GM19023 (cell line): ENCODE measurements around the gene SLC22A5.
A peak's percentile ranks its signal among the peaks of the same experiment; 100 is the strongest.

Experiments used
- ATAC-seq: cut with Tn5 transposase; IDR thresholded peaks from one replicate; pipeline ENCODE4 v1.9.1; 2021; ENCODE audit warnings: mild to moderate bottlenecking, moderate library complexity; ENCODE audit not compliant: unreplicated experiment

The SLC22A5 gene

DNA sequence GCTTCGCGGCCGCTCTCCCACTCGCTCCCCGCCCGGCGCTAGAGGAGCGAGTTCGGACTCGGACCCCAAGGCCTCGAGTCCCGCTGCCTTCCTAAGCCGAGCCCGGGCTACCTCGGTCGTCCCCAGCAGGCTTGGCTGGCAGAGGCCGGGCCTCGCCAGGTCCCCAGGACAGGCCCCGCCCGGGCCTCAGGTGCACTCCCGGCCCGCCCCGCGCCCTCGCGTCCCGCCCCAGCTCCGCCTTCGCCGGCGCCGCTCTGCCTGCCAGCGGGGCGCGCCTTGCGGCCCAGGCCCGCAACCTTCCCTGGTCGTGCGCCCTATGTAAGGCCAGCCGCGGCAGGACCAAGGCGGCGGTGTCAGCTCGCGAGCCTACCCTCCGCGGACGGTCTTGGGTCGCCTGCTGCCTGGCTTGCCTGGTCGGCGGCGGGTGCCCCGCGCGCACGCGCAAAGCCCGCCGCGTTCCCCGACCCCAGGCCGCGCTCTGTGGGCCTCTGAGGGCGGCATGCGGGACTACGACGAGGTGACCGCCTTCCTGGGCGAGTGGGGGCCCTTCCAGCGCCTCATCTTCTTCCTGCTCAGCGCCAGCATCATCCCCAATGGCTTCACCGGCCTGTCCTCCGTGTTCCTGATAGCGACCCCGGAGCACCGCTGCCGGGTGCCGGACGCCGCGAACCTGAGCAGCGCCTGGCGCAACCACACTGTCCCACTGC, at the start of gene SLC22A5:
Gene SLC22A5, plus strand, starts transcription at position 237 of the 707 bp plus-strand sequence. Its CDS starts 263 bp downstream, at position 500.
- ATAC-seq: peak; percentile 90

DNA sequence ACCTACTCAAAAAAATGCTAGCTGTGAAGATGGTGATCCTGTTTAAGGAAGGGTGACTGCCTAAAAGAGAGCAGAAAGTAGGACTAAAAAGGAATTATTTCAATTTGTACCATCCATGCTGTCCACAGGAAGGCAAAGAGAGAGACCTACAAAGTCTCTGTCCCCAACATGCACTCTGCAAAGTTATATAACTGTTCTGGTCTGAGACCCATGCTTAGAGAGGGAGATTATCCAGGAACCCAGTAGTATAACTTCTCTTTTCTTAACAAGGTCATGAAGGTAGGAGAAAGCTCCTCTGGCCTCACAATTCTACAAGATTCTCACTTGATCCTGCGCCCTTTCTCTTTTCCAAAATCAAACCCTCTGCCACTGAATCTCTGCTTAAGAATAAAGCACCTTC, 49.5 kb upstream of the SLC22A5 start:
- ATAC-seq: no peak

DNA sequence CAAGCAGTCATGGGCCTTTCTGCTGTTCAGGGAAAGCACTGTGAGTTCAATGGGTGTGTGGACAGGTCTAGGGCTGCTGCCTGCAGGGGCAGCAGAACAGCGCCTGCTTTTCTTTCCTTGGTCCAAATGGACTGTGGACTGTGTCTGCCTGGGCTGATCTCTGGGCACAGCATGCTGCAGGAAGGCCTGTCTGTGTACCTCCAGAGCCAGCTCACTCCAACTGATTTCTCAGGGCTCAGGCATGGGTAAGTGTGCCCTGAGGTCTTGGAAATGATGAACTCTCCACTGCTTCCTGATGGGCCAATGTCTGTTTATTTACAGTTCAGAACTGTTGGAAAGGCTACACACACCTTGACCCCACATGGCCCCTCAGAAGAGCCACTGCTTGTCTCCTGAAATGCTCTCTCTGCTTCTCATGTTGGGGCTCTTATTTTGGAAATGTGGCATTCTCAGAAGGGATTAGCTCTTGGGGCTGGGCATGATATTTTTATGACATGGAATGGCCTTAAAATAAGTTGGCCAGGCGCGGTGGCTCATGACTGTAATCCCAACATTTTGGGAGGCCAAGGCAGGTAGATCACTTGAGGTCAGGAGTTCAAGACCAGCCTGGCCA, 48.3 kb upstream of the SLC22A5 start:
- ATAC-seq: no peak

DNA sequence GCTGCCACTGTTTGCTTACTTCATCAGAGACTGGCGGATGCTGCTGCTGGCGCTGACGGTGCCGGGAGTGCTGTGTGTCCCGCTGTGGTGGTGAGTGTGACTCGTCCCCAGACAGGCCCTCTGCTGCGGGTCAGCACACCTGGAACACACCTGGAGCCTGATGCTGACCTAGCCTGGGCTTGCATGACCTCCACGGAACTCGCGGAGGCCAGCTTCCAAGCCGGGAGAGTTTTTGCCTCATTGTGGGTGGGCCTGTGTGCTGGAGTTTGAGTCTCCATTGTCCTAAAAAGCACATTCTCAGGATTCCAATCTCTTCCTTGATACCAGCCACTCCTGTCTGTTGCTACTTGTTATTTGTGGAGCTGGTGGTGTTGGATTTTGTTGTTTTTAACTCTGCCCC, 47.2 kb upstream of the SLC22A5 start:
- no peak for ATAC-seq

DNA sequence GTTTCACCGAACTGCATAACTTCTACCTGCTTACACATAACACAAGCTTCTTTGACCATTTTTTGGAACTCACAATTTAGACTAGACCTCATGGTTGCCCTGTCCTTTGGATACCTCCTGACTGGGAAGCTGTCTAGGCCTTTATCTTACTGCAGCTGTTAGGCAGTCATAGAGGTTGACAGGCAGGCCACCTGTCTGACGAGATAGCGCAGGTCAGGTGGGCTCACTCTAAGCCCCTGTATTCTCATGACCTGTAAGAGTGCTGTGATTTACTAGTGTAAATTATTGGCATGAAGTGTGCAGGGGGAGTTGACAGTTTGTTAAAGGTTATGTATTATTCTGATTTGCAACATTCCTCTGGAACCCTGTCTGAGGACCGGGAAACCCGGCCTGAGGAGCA, 46.3 kb upstream of the SLC22A5 start:
- ATAC-seq: no peak

DNA sequence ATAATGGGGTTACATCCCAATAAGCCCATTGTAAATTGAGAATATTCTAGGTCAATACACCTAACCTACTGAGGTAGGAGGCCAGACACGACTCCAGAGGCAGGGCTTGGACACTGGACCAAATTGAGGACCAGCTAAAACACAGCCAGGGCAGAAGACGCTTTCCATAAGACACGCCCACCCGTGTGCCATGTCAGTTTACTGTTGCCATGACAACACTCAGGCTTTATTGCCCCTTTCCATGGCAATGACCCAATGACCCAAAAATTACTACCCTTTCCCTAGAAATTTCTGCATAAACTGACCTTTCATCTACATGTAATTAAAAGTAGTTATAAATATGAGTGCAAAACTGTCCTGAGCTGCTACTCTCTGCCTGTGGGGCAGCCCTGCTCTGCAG, 43.8 kb upstream of the SLC22A5 start:
- no peak for ATAC-seq

DNA sequence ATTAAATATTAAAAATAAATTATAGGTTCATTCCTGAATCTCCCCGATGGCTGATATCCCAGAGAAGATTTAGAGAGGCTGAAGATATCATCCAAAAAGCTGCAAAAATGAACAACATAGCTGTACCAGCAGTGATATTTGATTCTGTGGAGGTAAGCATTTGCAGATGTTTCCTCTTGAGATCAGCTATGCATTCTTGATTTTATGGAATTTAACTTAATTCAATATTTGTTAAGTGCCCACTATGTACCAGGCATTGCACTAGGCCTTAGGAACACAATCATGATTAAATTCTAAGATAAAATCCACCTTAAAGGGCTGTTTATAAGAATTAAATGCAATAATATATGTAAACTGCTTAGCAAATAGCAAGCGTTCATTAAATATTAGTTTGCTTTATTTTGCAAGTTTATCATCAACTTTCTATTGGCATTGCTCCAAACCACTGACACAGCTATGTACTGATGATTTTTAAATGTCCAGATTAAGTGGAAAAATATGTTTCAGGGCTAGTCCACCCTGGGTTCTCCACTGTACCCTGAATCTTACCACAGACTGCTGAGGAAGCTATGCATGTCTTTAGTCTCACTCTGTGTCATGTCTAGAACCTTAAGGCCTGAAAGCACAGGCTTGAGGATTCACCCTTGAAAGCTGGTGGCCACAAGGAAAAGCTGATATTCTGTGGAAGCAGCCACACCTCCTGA, 42.1 kb upstream of the SLC22A5 start:
- no peak for ATAC-seq

DNA sequence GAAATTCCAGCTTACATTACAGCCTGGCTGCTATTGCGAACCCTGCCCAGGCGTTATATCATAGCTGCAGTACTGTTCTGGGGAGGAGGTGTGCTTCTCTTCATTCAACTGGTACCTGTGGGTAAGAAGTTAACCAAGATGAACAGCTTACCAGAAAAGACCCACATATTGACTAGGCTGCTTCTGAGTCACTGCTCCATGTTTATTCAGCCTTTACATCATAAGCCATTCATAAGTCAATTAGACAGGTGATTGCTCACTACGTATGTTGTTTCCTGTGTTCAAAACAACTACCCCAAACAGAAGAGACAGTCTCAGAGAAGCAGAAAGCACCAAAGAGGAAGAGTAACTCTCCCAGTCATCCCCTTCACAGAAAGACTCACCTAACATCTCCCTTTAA, 34.7 kb upstream of the SLC22A5 start:
- no peak for ATAC-seq

DNA sequence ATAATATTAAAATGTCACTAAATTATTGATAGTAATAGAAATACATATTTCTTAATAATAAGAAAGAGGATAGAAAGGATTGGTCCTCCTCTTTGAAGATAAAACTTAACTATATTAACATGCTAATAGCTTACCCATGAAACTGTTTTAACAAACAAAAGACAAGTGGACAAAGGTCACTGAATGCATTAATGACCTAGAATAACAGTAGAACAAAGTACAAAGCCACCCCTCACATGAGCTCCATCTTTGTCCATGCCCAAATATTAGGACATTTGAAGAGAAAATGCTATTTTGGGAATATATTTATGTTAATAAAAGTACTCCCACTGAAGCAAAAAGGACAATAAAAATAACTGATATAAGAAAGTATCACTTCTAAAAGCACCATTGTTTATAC, 34.1 kb upstream of the SLC22A5 start:
- no peak for ATAC-seq

DNA sequence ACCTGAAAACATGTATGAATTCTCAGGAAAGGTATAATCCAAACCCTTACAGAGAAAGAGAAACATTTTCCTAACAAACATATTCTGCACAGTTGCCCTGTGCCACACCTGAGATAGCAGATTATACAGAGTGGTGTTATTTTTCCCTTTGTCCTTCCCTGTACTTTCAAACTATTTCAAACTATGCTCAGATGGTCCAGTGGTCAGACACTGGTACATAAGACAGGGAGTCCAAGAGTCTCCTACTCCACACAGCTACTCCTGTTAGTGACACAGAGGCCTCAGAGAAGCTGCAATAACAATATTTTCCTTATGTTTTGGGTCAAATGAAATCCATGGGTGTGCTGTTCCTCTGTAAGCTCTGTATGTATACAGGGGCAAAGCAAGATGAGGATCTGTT, 30.0 kb upstream of the SLC22A5 start:
- no peak for ATAC-seq

DNA sequence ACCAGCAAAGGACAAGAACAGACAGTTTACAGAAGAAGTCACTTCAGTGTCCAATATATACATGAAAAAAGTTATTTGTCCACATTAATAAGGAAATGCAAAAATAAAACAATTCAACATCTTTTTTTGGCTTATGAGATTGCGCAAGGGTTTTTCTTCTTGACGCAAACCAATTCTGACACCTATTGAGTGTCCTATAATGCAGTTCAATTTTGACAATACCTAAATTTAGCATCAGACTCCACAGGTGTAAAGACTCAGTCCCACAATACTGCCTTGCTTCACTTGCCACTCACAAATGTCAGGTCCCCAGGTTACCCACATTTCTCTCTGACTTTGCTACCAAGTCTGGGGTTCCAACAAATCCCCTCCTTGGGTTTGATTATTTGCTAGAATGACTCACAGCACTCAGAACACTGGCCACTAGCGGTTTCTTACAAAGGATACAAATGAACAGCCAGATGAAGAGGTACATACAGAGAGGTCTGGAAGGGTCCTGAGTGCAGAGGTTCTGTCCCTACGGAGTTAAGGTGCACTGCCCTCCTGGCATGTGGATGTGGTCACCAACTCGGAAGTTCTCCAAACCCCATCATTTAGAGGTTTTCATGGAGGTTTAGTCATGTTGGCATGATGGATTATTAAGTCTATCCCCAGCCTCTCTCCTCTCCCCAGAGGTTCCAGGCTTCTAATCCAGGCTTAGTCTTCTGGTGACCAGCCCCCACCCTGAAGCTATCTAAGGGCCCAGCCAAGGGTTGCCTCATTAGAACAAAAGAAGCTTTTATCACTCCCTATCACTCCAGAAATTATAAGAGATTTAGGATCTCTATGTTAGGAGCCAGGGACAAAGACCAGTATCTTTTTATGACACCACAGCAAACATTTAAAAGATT, 27.0 kb upstream of the SLC22A5 start:
- no peak for ATAC-seq

DNA sequence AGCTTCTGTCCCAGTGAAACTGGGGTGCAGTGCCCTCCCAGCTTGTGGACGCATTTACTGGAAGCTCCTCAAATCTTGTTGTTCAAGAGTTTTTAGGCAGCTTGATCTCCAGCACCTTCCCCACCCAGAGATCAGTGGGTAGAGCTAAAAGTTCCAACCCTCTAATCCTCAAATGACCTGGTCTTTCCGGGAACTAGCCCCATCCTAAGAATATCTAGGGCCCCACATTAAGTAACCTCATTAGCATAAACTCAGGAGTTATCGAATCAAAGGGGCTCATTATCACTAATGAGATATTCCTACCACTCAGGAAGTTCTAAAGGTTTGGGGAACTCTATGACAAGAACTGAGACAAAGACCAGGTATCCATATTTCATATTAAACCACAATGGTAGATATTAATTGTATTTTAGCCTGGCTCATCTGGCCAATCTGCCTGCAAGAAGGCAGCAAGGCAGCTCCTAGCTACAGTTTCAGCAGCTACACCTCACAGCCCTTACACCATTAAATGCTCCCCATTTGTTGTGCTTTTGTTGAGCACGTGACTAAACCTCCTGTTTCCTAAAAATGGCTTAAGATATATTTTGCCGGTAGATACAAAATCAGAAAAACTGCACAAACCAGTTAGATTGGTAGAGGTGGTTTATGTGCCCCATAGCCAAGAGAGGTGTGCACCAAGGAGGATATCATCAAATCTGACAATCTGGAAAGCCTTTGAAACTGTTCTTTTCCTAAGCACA, 24.6 kb upstream of the SLC22A5 start:
- no peak for ATAC-seq

DNA sequence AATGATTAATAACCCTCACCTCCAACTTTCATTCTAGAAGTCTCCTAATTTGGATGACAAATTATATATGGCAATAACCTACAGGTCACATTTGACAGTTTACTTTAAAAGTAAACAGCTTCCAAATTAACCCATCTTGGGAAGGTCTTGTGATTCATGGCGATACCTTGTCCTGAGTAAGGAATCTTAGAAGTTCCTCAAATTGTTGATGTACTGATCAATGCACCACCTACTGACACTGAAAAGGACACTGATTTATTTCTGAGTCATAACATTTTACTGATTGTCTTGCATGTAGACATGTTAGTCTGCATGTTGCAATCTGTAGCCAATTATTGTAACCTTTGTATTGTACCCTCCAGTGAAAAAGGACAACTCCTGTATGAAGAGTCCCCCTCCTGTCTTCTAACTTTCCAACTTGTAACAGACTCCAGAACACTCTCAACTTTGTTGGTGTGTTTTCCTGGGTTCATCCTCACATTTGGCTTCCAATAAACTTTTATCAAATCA, 16.0 kb upstream of the SLC22A5 start:
- no peak for ATAC-seq

DNA sequence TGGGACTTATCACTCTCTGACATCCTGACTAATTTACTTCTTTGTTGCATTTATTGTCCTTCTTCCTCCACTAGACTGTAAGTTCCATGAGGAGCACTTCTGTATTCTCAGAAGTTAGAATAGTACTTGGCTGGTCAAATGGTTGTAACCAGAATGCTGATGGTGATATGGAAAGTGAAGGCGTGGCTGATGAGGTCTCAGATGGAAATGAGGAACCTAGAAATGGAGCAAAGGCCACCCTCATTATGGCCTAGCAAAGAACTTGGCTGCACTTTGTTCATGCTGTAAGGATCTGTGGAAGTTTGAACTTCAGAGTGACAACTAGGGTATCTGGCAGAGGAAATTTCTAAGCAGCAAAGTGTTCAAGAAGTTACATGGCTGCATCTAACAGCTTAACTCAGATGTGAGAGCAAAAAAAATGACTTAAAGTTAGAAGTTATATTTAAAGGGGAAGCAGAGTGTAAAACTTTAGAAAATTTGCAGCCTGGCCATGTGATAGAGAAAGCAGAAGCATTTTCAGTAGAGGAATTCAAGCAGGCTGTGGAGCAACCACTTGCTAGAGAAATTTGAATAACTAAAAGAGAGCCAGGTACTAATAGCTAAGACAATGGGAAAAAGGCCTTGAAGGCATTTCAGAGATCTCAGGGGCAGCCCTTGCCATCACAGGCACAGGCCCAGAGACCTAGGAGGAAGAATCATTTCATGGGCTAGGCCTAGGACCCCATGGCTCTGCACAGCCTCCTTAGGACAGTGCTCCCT, 14.9 kb upstream of the SLC22A5 start:
- ATAC-seq: no peak

DNA sequence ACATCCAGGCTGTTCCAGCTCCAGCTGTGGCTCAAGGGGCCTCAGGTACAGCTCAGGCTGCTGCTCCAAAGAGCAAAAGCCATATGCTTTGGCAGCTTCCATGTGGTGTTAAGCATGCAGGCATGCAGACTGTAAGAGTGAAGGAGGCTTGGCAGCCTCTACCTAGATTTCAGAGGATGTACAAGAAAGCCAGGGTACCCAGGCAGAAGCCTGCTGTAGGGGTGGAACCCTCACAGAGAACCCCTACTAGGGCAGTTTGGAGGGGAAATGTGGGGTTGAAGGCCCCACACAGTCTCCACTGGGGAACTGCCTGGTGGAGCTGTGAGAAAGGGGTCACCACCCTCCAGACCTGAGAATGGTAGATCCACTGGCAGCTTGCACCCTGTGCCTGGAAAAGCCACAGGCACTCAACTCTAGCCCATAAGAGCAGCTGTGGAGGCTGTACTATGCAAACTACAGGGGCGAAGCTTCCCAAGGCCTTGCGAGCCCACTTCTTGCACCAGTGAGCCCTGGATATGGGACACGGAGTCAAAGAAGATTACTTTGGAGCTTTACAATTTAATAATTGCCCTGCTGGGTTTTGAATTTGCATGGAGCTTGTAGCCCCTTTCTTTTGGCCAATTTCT, 14.3 kb upstream of the SLC22A5 start:
- ATAC-seq: no peak

DNA sequence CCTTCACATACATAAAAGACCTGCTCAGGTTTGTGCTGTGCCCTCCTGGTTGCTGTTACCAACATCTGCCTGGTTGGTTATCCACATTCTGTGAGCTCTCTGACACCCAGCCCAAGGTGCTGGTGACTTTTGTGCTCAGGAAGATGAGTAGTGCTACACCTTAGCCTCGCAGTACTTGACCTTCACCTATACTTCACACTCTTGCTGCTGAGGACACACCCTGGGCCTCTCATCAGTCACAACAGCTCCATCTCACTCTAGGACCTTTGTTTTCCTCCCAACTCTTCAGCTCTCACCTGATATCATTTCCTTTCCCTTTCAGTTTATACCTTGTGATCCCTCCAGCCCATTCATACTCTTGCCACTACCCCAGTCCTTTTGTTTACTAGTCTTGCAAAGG, 10.7 kb upstream of the SLC22A5 start:
- no peak for ATAC-seq

DNA sequence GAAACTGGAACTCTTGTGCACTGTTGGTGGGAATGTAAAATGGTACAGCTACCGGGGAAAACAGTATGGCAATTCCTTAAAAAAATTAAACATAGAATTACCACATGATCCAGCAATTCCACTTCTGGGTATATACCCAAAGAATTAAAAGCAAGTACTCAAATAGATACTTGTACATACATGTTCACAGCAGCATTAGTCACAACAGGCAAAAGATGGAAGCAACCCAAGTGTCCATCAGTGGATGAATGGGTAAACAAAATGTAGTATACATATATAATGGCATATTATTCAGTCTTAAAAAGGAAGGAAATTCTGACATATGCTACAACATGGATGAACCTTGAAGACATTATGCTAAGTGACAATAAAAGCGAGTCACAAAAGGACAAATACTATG, 7.4 kb upstream of the SLC22A5 start:
- no peak for ATAC-seq

DNA sequence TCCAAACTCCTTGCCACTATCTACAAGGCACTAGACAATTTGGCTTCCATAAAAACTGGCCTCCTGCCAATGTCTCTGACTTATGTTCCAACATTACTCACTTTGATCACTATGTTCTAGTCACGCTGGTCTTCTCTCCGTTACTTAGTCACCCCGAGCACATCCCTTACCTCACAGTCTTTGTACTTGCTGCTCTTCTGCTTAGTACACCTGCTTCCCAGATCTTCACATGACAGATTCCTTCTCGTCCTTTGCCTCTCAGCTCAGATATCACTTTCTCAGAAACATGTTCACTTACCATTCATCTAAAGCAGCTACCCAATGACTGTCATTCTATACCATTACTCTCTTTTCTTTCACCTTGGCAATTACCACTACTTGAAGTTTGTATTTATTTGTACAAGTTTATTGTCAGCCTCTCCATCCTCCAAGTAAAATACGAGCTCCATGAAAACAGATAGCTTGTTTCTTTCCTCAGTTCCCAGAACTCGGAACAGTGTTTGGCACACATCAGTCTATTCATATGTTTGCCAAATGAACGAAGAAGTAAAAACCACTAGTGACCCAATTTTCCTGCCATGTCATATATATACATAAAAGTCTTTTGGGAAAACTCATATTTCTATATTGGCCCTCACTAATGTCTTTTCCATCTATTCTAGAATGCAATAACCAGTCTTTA, 5.9 kb upstream of the SLC22A5 start:
- no peak for ATAC-seq

DNA sequence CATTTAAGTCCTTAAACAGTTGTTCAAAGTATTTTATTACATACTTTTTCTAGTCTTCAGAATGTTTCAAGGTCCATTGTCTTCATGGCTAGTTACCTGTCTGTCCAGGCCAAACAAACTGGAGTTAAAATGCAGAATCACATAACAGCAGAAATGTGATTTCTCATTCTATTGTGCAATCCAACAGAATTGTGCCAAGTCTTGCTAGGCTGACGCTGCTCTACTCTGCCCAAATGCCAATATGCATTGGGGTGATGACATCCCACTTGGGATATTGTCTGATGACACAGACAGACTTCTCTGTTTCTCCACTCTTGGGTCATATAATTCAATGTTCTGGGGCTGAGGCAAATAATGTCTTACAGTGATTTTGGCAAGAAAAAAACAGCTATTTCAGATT, 5.2 kb upstream of the SLC22A5 start:
- no peak for ATAC-seq
